Stimulated activated memory B cell treated with anti-CD40 and anti-IgM and Interleukin-4, amounts not matched to agents 10 μg/mL and 1 μg/mL and 100 μg/mL, for 72 hours (primary cell): ENCODE measurements around the gene WNK2.

ENCODE experiments used
- ATAC-seq: fragments of 150-1000 bp; cut with Tn5 transposase; 2 replicates; pipeline ENCODE4 v1.10.0; 2021
- H3K27ac Mint-ChIP-seq: one replicate; pipeline ENCODE4 v1.8.0; 2022; ENCODE audit warnings: mild to moderate bottlenecking, mixed read lengths
- H3K27me3 Mint-ChIP-seq: one replicate; pipeline ENCODE4 v1.8.0; 2022; ENCODE audit warnings: mixed read lengths
- H3K36me3 Mint-ChIP-seq: one replicate; pipeline ENCODE4 v1.8.0; 2022; ENCODE audit warnings: mixed read lengths
- H3K4me1 Mint-ChIP-seq: one replicate; pipeline ENCODE4 v1.8.0; 2022; ENCODE audit warnings: mixed read lengths
- H3K4me3 Mint-ChIP-seq: one replicate; pipeline ENCODE4 v1.8.0; 2022; ENCODE audit warnings: mild to moderate bottlenecking, moderate library complexity, mixed read lengths
- H3K9me3 Mint-ChIP-seq: one replicate; pipeline ENCODE4 v1.8.0; 2022; ENCODE audit warnings: mixed read lengths

Gene WNK2

DNA sequence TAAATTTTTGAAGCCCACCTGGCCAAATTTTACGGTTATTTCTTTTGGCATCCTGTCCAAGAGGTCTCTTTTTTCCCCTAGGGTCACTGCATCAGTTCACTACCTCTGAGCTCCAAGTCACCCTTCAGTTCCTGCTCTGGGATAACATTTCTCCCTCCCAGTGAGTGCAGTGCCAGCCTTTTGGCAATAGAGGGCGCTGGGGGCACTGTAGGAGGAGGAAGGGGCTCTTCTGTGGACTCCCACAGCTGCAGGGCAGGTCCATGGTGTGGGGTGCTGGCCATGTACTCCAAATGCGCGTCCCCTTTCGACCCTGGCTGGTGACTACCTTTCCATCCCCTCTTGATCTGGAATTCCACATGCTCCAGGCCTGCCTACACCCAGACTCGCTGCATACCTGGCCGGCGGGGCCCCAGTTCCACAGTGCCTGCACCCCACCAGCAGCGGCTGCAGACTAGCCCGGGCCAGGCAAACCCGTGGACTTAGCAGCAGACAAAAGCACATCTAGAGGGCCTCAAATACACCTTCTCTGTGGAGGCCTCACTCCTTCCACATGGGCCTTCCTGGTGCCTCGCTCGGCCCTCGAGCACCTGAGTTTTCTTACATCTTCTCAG is 29.5 kb upstream of the WNK2 start:
- no peaks in the 10 kb centered on the region for H3K9me3 Mint-ChIP-seq
- H3K4me3 Mint-ChIP-seq = no peak overlapping the region
- H3K27me3 Mint-ChIP-seq = no peaks in the 10 kb centered on the region
- no peaks in the 10 kb centered on the region for H3K4me1 Mint-ChIP-seq
- no peaks in the 10 kb centered on the region for H3K36me3 Mint-ChIP-seq
- ATAC-seq = no peak
- H3K27ac Mint-ChIP-seq = no peak overlapping the region

DNA sequence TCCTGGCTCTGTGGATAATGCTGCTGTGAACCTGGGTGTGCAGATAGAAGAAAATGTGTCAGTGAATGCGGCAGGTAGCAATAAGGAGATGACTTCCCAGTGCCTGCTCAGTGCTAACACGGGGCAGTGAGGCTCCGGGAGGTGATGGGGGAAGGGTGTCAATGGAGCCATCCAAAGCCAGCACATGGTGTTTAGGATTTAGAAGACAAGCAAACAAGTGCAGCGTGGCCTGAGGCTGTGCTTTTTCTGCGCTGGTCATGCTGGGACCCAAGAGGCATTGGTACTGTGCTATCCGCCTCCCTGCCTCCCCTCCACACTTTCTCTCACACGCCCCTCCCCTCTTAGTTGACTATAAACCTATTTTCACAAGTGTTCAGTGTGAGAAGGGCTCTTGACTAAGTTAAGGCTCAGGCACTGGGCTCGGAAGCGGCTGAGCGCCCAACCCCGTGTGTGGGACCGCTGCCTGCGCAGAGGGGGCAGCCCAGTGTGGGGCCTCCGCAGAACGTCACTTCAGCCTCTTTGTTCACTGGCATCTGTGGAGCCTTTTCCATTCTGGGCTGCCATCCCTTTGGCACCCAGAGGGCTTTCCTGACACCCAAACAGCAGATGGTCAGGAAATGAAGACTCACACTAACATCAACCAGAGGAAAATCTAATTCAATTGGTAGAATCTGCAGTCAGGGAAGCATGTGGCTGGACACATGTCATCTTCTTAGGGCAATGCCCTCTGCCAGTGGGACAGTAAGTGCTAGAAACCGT is 28.0 kb upstream of the WNK2 start:
- peaks cover 7% of the 10 kb centered on the region for H3K4me1 Mint-ChIP-seq
- ATAC-seq = no peak
- no peaks in the 10 kb centered on the region for H3K36me3 Mint-ChIP-seq
- H3K4me3 Mint-ChIP-seq = no peak overlapping the region
- no peaks in the 10 kb centered on the region for H3K9me3 Mint-ChIP-seq
- H3K27ac Mint-ChIP-seq = no peak overlapping the region
- H3K27me3 Mint-ChIP-seq = no peaks in the 10 kb centered on the region

DNA sequence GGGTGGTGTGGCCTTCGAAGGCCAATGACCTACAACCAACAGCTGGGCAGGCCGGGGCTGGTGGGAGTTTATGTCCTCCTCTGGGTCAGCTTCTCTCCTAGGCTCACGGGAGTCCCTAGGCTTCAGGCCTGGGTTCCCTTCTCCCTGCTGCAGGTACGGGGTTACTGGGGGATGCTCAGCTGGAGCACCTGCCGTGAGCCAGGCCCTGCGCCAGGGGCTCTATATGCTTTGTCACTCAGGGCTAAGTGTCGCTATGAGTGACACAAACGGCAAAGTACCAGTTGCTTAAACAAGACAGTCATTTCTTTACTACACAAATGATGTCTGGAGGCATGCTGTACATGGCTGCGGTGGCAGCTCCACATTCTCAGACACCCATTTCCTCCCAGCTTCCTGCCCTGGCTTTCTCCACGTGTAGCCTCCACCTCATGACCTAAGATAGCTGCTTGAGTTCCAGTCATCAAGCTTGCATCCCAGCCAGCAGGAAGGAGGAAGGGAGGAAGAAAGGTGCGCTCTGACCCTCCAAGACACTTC is 27.4 kb upstream of the WNK2 start:
- Mint-ChIP-seq H3K27me3 (no peaks in the 10 kb centered on the region), H3K27ac (no peak overlapping the region)
- ATAC-seq = peak; percentile 71

GRCh38 chr9:93159601-93160471 is 24.1 kb upstream of the WNK2 start:
- peak; percentile 90 for ATAC-seq
- Mint-ChIP-seq H3K27me3 (no peaks in the 10 kb centered on the region), H3K4me1 (peaks cover 7% of the 10 kb centered on the region), H3K4me3 (no peak overlapping the region), H3K36me3 (no peaks in the 10 kb centered on the region), H3K27ac (no peak overlapping the region), H3K9me3 (no peaks in the 10 kb centered on the region)

More for the DNA sequence above, 27.4 kb upstream of the WNK2 start:
- Mint-ChIP-seq H3K36me3 (no peaks in the 10 kb centered on the region), H3K4me3 (no peak overlapping the region), H3K9me3 (no peaks in the 10 kb centered on the region), H3K4me1 (peaks cover 7% of the 10 kb centered on the region)

DNA sequence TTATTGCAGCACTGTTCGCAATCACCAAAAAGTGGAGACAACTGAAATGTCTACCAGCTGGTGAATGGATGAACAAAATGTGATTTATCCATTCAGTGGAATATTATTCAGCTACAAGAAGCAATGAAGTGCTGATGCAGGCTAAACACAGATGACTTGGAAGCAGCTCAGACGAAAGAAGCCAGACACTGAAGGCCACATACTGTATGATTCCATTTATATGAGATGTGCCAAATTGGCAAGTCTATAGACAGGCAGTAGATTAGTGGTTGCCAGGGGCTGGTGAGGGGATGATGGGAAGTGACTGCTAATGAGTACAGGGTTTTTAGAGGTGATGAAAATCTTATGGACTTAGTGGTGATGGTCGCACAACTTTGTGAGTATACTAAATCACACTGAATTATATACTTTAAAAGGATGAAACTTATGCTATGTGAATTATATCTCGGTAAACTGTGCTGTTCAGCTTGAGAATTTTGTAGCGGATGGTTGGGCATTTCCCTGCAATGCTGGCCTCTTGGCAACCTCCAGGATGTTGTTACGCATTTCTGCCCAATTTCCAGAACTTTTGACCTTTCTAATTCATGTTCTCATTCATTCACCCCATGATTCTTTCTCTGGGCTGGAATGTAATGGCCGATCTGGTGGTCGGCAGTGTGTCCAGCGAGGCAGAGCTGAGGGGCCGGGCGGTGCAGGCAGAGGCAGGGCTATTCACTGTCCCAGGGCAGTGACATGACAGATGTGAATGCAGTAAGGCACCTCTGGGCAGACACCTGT is 22.0 kb upstream of the WNK2 start:
- no peak overlapping the region for H3K4me3 Mint-ChIP-seq
- H3K27me3 Mint-ChIP-seq = no peaks in the 10 kb centered on the region

DNA sequence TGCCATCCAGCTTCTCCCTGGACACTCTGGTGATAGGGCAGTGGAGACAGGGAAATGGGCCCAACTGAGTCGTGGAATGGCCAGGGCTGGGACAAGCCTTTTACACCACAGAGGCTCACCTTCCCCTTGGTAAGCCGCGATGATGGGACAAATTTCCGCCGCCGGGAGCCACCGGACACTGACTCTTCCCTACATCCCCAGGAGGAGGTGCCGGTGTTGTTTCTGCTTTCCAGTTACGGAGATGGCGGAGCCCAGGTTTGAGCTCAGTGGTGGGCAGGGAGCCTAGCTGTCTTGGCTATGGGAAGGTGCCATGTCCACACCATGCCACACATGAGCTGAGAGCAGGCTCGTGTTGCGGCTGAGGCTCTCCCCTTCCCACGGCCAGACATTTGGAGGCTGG is 19.9 kb upstream of the WNK2 start:
- no peak for ATAC-seq
- Mint-ChIP-seq H3K36me3 (no peaks in the 10 kb centered on the region), H3K4me1 (peaks cover 7% of the 10 kb centered on the region), H3K9me3 (no peaks in the 10 kb centered on the region), H3K27me3 (no peaks in the 10 kb centered on the region), H3K4me3 (no peak overlapping the region), H3K27ac (no peak overlapping the region)

More for the DNA sequence above, 22.0 kb upstream of the WNK2 start:
- peaks cover 7% of the 10 kb centered on the region for H3K4me1 Mint-ChIP-seq
- no peaks in the 10 kb centered on the region for H3K9me3 Mint-ChIP-seq
- H3K36me3 Mint-ChIP-seq = no peaks in the 10 kb centered on the region
- no peak overlapping the region for H3K27ac Mint-ChIP-seq
- no peak for ATAC-seq

DNA sequence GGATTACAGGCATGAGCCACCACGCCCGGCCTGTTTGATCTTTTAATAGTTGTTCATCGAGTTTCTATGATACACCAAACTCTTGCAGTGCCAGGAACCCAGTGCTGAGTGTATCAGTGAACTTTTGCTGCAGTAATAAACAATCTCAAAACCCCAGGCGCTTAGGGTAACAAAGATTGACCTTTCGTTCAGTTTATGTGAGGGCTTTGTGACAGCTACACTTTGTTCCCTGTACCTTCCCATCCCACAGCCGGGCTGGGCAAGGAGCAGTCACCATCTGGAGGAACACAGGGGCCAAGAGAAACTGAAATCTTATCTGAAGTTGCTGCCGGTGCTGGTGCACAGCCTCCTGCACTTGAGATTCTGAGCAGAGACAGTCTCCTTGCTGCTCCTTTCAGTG is 17.2 kb upstream of the WNK2 start:
- no peak overlapping the region for H3K4me3 Mint-ChIP-seq
- no peaks in the 10 kb centered on the region for H3K4me1 Mint-ChIP-seq
- no peaks in the 10 kb centered on the region for H3K36me3 Mint-ChIP-seq
- no peaks in the 10 kb centered on the region for H3K9me3 Mint-ChIP-seq
- no peak overlapping the region for H3K27ac Mint-ChIP-seq
- no peak for ATAC-seq
- H3K27me3 Mint-ChIP-seq = no peaks in the 10 kb centered on the region

- H3K36me3 Mint-ChIP-seq = no peaks in the 10 kb centered on the region
Observed at GRCh38 chr9:93167185-93167584, 16.8 kb upstream of the WNK2 start.

GRCh38 chr9:93167838-93168237 is 16.1 kb upstream of the WNK2 start:
- Mint-ChIP-seq H3K36me3 (no peaks in the 10 kb centered on the region), H3K27ac (no peak overlapping the region), H3K4me1 (no peaks in the 10 kb centered on the region), H3K9me3 (no peaks in the 10 kb centered on the region), H3K4me3 (no peak overlapping the region), H3K27me3 (peaks cover 5% of the 10 kb centered on the region)
- no peak for ATAC-seq

More at GRCh38 chr9:93167185-93167584, 16.8 kb upstream of the WNK2 start:
- Mint-ChIP-seq H3K27ac (no peak overlapping the region), H3K4me3 (no peak overlapping the region), H3K4me1 (no peaks in the 10 kb centered on the region), H3K9me3 (no peaks in the 10 kb centered on the region), H3K27me3 (no peaks in the 10 kb centered on the region)
- no peak for ATAC-seq

GRCh38 chr9:93168581-93168980 is 15.4 kb upstream of the WNK2 start:
- Mint-ChIP-seq H3K9me3 (no peaks in the 10 kb centered on the region), H3K4me3 (no peak overlapping the region), H3K4me1 (no peaks in the 10 kb centered on the region), H3K36me3 (no peaks in the 10 kb centered on the region), H3K27me3 (peaks cover 13% of the 10 kb centered on the region), H3K27ac (no peak overlapping the region)
- no peak for ATAC-seq

- H3K27ac Mint-ChIP-seq = no peak overlapping the region
- ATAC-seq = no peak
- H3K9me3 Mint-ChIP-seq = no peaks in the 10 kb centered on the region
- no peaks in the 10 kb centered on the region for H3K4me1 Mint-ChIP-seq
- H3K36me3 Mint-ChIP-seq = no peaks in the 10 kb centered on the region
- peaks cover 21% of the 10 kb centered on the region for H3K27me3 Mint-ChIP-seq
- no peak overlapping the region for H3K4me3 Mint-ChIP-seq
Observed at GRCh38 chr9:93169444-93169843, 14.5 kb upstream of the WNK2 start.

DNA sequence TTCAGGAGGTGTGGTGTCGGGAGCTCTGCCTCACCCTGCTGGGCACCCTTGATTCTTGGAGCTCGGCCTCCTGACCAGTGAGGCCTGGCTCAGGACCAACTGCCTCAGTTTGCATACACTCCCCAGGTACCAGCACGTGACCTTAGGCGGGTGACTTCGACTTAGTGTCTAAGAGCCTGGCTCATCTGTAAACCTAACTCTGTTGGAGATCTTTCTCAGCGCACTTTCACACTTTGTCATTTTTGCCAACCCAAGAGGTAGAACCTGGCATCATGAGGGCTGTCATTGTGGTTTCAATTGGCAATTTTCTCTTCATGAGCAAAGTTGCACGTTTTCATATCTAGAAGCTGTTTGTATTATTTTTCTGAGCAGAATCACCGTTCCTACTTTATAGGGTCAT is 13.4 kb upstream of the WNK2 start:
- Mint-ChIP-seq H3K4me3 (no peak overlapping the region), H3K27ac (no peak overlapping the region), H3K36me3 (no peaks in the 10 kb centered on the region), H3K4me1 (no peaks in the 10 kb centered on the region), H3K9me3 (no peaks in the 10 kb centered on the region), H3K27me3 (peaks cover 26% of the 10 kb centered on the region)
- ATAC-seq = no peak

DNA sequence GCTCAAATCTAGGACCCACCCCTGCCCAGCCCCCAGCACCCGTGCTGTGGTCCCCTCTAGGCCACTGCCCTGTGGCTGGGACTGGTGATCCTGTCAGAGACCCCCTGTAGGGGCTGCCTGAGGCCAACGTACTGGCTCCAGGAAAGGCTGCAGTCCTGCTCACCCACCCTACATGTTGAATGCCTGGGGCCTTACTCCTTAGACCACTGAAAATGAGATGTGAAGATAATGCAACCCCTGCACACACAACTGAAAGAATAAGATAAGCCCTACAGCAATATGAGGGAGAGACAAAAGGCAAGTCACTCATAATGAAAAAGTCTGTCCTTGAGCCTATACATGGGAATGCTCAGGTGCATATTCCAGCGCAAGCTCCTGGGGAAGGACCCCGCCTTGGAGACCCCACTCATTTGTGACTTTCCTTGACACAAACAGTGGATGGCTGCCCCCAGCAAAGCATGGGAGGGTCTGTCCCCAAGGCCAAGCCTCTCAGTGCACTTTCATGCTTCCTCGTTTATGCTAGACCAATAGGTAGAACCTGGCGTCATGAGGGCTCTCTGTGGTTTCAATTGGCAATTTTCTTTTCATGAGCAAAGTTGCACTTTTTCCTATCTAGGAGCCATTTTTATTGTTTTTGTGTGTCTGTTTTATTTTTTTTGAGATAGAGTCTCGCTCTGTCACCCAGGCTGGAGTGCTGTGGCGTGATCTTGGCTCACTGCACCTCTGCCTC is 12.5 kb upstream of the WNK2 start:
- H3K36me3 Mint-ChIP-seq = no peaks in the 10 kb centered on the region
- peaks cover 26% of the 10 kb centered on the region for H3K27me3 Mint-ChIP-seq
- H3K9me3 Mint-ChIP-seq = no peaks in the 10 kb centered on the region
- H3K4me1 Mint-ChIP-seq = no peaks in the 10 kb centered on the region
- no peak overlapping the region for H3K4me3 Mint-ChIP-seq
- H3K27ac Mint-ChIP-seq = no peak overlapping the region
- ATAC-seq = peak; percentile 8

DNA sequence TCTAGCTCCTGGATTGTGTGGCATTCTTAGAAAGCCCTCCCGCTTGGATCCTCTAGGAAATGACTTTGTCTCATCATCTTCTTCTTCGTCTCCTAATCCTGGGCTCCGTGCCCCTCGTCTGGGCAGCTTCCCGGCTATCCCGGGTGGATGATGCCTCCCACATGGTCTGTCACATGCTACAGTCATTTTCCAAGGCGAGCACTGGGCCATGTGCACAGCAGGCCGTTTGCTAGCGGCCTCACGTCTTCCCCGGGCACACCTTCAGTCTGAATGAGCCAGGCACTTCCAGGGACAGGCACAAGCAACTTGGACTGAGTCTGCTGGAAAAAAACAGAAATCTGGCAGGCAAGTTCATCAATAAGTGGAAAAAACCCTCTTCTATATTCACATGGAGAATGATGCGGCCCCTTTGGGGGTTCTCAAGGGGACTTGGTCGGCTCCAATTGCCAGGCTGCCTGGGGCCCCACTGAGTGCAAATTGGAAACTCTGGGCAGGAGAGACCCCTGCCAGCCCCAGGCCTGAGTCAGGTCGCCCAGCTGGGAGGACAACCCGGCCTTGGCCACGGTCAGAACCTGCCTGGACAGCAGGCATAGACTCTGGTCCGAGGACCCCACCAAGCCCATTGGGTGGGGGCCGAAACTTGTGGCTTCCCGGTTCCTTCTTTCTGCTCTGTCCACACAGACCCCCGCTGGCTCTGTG is 11.1 kb upstream of the WNK2 start:
- Mint-ChIP-seq H3K4me1 (no peaks in the 10 kb centered on the region), H3K9me3 (no peaks in the 10 kb centered on the region), H3K27me3 (peaks cover 27% of the 10 kb centered on the region), H3K4me3 (no peak overlapping the region), H3K27ac (no peak overlapping the region), H3K36me3 (no peaks in the 10 kb centered on the region)
- no peak for ATAC-seq
